Renal pelvis (tissue), 4 donors: ENCODE data around the gene CACNA2D3. TPM values are rescaled to one million over a fixed set of nuclear protein-coding genes. Genes with fewer than 3 reads are reported as not detected.

Experiments
- DNase-seq: peaks from one replicate; pipeline ENCODE4 v3.0.0-alpha.2; 2013
- polyA plus RNA-seq, 3 donors: library from polyadenylated mRNA; unstranded; fragments of 120-200 nt; gene quantifications; one replicate each; pipeline ENCODE4 v1.2.1, GENCODE V29; 2013; ENCODE audit not compliant: insufficient read length in 3 of 3

Gene CACNA2D3
- polyA plus RNA-seq, 3 donors: 1.3 to 1.7 (median 1.6) TPM

DNA sequence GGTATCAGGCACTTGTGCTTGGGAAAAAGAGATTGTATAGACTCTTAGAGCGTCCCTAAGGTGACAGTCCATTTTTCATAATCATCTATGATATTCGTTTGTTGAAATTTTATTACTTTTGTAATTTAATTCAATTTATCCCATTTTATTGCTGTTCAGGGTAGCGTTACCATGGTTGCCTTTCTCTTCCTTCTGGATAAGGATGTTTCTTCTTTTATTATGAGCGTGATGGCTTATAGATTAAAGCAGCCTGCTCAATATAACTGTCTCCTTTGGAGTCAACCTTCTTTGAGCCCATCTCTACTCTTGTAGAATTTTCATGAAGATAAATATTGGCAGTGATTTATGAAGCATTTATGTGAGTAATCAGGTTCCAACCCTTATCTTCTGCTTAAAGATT, 623.5 kb downstream of the CACNA2D3 start:
- no peak for DNase-seq

DNA sequence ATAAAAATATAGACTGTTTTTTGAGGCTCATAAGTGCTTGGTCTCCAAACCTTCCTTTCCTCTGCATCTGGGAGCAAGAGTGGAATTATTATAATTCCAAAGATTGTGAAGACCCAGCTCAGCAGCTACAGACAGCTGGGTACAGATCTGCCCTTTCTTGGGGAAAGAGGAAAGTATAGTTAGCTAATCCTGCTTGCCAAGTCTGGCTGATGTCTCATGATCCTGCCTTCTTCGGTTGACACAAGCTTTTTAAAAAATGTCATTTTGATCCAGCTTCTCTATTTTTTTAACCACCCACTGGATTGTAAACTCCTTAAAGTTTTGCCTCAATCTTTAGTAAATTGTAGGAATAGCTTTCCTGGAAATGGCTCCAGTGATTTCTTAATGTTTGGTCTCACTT, 624.4 kb downstream of the CACNA2D3 start:
- DNase-seq: no peak

DNA sequence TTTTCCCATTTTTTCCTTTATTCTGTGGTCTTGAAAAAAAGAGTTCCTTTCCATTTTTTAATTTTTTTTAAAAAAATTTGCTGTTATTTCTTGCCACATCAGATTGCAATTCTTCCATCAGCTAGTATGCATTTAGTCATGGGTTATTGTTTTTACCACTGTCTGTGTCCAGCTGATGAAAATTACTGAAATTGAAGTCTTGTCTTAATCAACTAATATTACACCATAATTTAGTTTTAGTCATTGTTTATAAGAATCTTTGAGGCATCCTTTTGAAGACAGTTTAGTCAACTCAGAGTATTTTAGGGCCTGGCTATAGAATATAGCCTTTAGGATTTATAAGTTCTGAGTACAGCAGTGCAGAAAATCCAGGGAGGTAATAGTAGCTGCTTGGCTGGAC, 633.4 kb downstream of the CACNA2D3 start:
- no peak for DNase-seq

DNA sequence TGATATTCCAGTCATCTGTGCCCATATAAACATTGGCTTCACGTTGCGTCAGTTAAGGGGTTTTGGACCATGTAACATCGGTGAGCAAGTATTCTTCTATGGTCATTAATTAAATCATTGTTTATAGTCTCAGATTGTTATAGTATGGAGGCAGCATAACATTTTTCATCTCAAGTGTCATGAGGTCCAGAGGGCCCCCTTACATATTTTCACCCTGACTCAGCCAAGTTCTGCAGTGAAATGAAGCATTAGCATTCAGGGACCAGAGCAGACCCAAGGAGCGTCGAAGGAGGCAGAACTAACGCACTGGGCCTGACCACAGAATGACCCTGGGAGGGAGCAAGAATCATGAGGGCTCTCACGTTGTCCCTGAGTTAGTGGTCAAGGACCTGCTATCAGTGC, 634.0 kb downstream of the CACNA2D3 start:
- DNase-seq: no peak

DNA sequence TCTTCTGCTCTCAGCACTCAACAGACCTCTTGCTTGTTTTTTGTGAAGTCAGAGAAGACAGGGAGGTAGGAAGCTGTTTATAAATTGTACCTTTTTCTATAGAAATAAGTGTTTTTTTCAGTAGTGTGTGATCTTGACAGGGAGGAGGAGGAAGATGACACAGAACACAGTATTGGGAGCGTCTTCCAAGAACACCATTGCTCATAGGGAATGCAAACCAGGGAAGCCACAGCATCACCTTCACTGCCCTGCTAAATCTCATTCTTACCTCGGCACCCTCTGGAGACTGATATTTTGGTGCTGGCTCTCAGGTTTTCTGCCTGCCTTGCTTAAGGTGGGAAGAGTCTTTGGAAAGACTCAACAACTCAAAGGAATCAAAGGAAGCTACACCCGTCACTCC, 636.1 kb downstream of the CACNA2D3 start:
- DNase-seq: no peak

DNA sequence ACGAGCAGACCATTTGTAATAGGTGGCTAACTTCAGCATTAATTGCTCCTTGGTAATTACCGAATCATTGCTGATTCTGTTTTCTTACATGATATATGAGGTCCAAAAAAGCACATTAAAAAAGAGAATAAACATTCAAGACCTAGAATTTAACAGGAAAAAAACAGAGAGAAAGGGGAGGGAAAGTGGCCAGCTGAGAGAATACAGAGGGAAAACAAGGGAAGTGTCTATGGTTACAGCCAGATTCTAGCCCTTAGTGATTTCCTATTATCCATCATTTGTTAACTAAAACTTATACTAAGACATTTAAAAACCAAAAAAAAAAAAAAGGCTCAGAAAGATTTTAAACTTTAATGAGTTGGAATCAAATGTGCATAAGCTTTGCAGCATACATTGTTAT, 636.8 kb downstream of the CACNA2D3 start:
- no peak for DNase-seq

DNA sequence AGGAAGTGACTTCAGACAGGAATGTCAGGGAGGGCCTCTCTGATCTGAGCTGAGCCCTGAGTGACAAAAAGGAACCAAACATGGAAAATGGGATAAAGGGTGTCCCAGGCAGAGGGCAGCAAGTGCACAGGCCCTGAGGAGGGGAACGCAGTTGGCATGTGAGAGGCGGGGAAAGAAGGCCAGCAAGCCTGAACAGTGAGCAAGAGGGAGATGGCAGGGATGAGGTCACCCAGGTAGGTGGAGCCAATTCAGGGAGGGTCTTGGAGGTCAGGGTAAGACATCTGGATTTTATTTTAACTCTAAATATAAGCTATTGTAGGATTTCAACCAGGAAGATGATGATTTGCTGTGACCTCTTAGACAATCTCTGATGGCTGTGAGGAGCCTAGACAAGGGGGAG, 637.8 kb downstream of the CACNA2D3 start:
- DNase-seq: no peak

DNA sequence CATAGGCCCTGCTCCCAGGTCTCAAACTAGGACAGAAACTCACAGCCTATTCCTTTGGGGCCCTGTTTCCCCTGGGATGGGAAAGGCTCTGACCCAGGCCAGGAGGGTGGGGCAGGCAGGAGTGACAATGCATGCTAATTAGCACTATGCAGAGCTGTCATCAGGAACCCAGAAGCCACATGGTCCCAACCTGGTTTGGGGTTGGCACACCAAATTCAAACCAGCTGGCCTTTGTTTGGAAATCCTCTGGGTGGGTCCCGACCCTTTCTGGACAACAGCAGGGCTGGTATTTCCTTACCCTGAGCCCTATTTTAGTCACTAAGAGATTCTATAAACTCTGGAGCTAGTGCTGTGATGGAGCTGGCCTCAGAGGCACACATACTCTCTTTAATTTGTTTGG, 639.3 kb downstream of the CACNA2D3 start:
- no peak for DNase-seq

DNA sequence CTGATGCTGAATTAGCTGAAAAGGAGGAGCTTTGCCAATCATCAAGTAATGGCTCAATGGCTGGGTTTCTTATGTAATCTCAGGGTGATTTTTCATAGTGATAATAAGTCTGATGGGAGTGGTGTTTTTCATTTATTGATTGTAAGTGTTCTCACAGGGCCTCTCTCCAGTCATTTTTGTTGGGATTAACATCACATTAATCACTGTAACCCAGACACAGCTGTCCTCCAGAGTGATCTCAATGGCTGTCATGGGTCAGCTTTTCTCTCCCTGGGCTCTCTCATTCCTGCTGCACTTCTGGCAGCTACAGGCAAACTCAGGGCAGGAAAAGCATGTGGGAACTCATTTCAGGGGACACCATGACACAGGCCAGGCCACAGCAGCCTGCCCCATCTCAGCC, 642.6 kb downstream of the CACNA2D3 start:
- no peak for DNase-seq

DNA sequence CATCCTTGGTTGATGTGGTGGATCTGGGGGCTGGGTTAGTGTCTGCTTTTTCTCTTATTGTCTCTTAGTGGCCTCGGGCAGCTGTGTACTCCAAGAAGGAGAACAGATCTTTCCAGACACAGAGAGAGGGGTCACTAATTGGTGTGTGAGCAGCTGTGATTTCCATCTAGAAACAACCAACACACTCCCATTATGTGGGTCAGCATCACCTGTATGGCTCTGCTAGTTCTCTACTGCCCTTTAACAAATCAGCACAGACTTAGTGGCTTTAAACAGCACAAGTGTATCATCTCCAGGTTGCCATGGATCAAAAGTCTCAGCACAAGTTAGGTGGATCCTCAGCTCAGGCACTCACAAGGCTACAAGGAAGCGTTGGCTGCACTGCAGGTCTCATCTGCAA, 648.7 kb downstream of the CACNA2D3 start:
- no peak for DNase-seq

DNA sequence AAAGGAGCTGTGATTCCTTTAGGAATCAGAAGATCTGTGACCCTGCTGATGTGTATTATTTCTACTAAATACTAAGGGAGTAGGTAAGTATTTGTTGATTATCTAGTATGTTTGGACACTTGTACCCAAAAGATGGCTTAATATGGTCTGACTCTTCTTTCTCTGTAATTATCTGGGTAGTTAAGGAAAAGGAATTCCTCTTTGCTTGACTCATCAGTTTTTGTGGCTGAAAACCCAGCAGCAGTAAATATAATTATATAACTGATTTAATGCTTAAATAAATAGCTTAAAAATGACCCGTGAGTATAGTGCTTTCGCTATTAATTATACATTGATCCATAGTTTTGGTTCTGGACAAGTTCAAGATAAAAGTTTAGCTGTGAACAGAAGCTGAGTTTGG, 649.7 kb downstream of the CACNA2D3 start:
- DNase-seq: no peak

DNA sequence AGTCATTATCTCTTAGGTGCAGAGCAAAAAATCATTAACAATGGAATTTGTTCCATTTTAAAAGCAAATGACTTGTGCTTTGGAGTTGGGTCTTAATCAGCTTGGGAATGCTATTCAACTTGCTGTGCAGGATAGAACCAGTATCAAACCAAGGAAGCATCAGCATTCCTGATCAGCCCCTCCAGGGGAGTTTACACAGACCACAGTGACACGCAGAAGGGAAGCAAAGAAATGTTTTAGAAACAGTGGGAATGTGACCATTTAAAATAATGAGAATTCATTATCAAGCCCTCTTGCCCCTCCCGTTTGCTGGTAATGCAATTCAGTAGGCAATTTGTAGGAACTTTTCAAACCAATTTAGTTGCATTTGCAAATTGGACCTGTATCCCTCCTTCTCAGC, 650.4 kb downstream of the CACNA2D3 start:
- no peak for DNase-seq

DNA sequence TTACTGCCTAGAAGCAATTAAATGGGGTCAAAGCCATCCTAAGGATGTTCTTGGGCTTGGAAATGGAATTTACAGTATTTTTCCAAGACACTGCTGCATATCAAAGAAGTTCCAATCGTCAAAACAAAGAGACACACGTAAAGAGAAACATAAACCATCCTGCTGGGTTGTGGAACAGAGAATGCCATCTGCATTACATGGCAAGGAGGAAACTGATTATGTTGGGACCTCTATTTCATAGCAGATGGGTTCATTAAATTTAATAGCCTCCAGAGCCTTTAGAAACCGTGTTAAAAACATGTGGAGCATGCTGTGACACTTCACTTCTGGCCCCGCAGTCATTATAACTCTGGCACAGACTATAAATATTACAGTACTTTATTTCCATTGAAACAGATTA, 650.9 kb downstream of the CACNA2D3 start:
- DNase-seq: no peak

DNA sequence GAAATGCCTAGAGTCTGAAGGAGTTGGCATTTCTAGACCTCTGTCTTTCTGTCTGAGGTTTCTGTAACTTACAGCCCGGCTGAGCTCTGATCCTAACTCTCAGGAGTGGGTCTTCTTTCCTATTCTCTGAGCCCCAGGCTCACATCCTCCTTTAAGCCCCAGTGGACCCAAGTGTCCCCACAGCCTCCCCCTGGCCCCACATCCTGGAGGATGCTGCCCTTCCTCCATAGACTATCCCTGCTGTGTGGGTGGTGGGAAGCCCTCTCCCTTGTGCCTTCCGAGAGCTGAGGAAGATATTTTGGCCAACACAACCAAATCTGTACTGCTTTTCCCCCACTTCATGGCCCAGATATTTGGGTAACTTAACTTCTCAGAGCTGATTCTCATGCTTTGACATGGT, 654.2 kb downstream of the CACNA2D3 start:
- no peak for DNase-seq

DNA sequence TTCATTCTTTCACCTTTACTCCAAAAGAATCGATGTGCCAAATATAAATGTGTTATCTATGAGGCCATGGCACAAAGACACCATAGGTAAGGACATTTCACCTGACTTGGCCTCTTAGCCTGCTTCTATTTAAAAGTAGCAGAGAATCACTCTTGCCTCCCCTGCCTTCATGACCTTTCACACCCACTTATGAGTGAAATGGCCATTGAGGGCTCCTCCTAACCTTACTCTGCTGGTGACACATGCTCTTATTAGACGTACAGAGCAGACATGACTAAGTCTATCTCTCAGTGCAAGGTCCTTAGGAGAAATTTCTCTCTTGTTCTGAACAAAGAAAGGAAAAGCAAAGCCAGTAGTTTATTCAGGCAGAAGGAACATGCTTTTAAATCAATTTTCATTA, 654.8 kb downstream of the CACNA2D3 start:
- DNase-seq: no peak

DNA sequence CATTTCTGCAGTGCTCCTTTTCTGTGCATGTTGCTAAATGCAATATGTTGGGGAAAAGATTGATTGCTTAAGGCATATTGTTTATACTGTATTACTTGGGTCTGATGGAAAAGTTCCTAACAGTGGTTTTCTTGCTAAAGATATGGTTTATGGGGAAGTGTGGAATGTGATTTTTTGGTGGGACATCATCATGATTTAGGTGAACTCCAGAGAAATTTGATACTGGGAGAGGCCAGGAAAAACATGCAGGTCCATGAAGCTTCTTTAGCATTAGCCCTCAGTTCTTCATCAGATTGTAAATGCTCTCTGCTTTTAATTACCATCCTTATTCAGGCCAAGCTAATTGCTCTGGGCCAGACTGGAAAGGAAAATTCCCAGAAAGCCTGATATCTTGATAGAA, 658.0 kb downstream of the CACNA2D3 start:
- no peak for DNase-seq

DNA sequence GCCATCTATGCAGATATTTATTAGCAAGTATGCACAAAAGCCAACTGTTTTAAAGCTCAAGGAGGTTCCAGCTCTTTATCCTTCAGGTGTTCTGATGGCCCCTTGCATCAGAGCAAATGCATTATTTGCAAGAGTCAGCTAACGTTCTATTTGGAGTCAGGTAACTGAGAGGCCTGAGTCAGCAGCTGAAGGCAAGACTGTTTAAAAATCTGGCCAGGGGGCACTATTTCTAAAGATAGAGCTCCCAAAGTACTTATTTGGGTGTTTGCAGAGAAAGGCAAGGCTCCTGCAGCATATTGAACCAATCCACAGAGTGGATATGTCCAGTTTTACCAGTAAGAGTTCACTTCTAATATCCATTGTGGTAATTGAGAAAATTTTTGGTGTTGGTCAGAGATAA, 659.4 kb downstream of the CACNA2D3 start:
- DNase-seq: no peak

DNA sequence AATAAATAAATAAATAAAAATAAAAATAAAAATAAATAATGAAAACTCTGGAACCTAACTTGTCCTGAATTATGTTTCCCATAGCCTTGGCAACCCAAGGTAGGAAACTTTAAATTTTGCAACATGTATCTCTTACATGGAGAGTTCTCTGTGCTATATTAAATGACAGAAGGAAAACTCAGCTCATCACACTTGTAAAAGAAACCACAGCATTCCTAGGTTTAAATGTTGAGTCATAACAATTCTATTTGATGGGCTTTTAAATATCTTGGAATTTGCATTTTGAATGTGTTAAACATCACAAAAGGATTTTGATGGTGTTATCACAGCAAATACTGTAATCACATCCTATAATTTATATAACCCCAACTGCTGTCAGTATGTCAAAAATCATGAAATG, 661.3 kb downstream of the CACNA2D3 start:
- DNase-seq: no peak

DNA sequence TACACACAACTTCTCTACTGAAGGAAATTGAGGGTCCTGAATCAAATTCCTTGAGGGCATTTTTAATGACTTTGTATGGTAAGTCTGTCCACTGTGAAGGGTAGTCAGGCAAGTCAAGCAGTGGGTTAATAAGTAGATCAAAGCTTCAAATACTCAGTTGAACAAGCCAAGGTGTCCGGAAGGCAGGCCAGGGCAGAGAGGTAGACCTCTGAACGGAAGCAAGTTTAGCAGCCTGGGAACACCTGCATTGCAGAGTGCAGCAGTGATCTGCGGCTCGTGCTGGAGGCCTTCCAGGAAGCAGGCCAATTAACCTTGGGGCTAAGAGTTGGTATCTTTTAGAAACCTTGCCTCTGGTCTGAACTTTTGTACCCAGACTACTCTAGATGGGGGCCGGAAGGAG, 661.7 kb downstream of the CACNA2D3 start:
- no peak for DNase-seq

DNA sequence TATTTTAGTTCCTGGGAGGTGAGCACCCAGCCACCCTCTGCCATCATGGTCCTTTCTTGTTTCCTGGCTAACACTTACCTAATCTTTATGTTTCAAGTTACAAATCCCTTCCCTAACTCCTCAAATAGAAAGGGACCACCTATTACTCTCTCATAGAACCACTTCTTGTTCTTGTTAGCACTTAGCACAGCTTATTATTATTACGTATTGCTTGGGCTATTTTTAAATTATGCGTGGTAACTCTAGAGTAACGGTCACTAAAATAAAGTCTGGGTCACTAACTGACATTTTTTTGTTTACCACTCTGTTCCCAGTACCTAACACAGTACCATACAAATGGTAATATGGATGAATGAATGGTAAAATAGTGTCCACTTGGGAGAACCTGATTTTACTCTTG, 663.6 kb downstream of the CACNA2D3 start:
- DNase-seq: no peak

DNA sequence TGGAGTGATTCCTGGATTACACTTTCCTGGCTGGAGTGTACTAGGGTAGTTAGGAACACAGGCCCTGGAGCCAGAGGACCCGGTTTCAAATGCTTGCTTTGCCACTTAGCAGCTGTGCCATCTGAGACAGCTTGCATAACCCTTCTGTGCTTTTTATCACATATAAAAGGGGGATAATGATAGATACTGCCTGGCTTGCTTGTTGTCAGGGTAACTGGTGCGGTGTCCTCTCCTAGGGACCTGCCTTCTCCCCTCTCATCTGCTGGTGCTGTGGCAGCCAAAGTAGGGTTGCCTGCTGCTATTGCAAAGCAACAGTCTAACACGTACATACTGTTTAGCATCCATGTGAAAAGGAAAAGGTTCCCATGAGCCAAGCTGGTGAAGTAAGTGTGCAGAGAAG, 667.7 kb downstream of the CACNA2D3 start:
- DNase-seq: no peak

DNA sequence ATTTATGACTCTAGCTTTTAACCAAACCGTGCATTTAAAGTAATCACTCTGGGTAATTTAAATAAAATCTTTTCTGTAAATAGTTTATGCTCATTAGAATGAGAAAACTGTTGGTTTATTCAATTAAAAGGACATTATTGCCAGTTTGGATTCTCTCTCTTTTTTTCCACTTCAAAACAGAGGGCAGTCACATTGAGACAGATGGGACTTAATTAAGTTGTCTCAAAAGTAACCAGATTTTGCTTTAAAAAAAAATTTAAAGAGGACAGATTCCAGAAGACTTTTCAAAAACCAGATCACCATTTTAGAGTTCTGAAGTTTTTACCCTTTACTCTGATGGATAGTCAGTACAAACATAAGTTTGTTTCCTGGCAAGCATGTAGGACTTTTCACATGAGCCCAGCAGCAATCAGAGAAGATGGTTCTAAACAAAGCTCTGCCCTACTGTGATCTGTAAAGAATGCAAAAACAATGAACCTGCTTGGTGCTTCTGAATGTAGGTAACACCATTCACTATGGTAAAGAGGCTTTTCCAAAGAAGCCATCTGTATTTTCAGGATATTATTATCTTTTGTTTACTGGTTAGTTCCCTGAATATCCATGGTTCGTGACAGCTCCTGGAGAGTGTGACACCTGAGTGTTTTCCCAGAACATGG, 669.3 kb downstream of the CACNA2D3 start:
- no peak for DNase-seq

DNA sequence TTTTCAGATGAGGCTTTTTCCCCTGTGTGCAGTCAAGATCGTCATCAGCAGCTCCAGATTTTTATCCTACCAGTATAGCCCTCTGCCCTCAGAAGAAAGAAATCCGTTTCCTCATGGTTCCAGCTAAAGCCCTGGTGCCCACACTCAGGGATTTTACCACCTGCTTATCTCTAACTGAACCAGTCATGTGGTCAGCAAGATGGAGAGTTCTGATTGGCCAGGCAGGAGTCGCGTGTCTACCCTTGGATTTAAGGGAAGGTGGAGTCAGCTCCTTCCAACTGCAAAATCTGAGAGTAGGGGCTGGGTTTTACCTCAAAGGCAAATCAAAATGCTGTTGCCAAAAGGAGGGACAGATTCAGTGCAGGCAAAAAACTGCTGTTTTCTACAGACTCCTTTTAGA, 670.2 kb downstream of the CACNA2D3 start:
- no peak for DNase-seq

DNA sequence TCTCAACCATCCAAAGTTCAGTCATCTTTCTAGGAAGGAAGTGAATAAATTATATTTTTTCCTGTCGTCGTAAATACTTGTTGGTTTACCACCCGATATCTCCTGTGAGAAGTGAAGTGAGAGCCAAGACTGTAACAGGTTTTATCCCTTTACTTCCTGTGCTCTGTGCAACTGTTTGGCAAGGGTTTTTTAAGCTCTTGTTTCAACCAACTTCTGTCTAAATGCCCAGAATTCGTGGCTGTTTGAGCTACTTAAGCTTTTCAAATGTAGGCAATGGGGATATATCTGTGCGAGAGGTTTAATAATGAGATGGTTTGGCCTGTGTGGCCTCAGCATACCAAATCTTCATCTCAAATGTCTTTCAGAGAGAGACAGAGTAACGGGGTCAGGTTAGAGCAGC, 670.8 kb downstream of the CACNA2D3 start:
- DNase-seq: no peak

DNA sequence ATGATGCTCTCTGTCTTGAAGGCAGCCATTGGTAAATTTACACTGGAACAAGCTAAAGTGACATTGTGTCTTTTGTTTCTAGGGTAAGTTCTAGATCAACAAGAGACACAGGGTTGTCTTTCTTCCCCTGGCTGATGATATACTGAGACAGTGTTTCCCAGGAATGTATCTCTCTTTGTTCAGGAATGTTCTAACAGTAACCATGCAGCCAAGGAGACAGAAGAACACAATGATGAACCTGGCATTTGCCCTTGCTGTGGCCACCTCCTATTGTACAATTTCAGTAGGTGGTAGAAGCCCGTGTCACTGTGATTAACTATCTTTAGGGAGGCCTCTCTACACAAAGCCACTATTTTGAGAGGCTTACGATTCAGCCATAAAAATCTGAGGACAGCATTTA, 674.8 kb downstream of the CACNA2D3 start:
- no peak for DNase-seq
